A549 (cell line): ENCODE results near the gene ACP4.

Experiments
- PHF8 ChIP-seq: fragments of 200-600 bp; sonication (generic); IDR thresholded peaks from 2 replicates; pipeline ENCODE4 v1.6.1; 2016; ENCODE audit warnings: low read depth, mild to moderate bottlenecking, antibody characterized with exemption, moderate library complexity, borderline replicate concordance
- TF ChIP-seq, protein P1 (sequence below): fragments of 150-350 bp; IDR thresholded peaks from 2 replicates; pipeline ENCODE4 v1.6.1; 2014; ENCODE audit warnings: low read depth, mild to moderate bottlenecking, low read length

DNA sequence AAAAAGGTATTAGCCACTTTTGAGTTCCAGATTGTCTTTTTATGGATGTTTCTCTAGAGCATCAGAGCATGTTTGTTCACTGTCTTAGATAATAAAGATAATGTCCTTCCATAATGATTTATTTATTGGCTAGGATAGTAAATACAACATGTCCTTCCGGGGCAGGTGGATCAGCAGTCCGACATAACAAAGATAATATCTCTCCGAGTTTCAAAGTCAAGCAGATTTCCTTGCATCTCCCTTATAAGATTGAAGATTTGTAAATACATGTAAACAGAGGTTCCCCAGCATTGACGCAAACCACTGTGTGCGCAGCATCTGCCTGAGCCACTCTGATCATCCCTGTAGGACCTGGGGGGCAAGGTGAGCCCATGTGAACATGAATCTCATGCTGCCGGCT, 51.9 kb downstream of the ACP4 start:
- TF ChIP-seq, protein P1, sequence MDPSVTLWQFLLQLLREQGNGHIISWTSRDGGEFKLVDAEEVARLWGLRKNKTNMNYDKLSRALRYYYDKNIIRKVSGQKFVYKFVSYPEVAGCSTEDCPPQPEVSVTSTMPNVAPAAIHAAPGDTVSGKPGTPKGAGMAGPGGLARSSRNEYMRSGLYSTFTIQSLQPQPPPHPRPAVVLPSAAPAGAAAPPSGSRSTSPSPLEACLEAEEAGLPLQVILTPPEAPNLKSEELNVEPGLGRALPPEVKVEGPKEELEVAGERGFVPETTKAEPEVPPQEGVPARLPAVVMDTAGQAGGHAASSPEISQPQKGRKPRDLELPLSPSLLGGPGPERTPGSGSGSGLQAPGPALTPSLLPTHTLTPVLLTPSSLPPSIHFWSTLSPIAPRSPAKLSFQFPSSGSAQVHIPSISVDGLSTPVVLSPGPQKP = no peak
- no peak for TF ChIP-seq PHF8
